Endothelial cell of umbilical vein (primary cell): ENCODE results near the gene KLF15. TPM values are rescaled to one million over a fixed set of nuclear protein-coding genes. Genes with fewer than 3 reads are reported as not detected.

ENCODE experiments used
- BruUV-seq: library from RNA; stranded (reverse); fragments of 400-500 nt; replicated peaks from 2 replicates; lab custom pipeline; 2021; lab: Mats Ljungman, UMichigan
- CTCF ChIA-PET: fragments of 300-600, 350-600 bp; sonication (Branson Sonifier 250); formaldehyde crosslinking; loops from one replicate; lab custom pipeline; 2021; ENCODE audit warnings: antibody characterized with exemption, inconsistent platforms; lab: Charles Lee
- POLR2A ChIA-PET: fragments of 300-600, 350-600 bp; sonication (Branson Sonifier 250); formaldehyde crosslinking; loops from one replicate; lab custom pipeline; 2021; ENCODE audit warnings: antibody characterized with exemption, inconsistent platforms; lab: Charles Lee
- DNase-seq: peaks from one replicate; pipeline ENCODE4 v3.0.0-alpha.2; 2011; ENCODE audit warnings: low read depth, low spot score
- FAIRE-seq: peaks from 2 replicates; lab custom pipeline; 2011; peaks lifted over from hg19 to GRCh38; lab: Jason Lieb, UNC
- H2AFZ ChIP-seq: 2 replicates; pipeline ENCODE4 v1.6.0; 2012; ENCODE audit warnings: low read depth, low read length, control low read depth, inconsistent platforms
- H3K27ac ChIP-seq: 2 replicates; pipeline ENCODE4 v1.5.1; 2011; ENCODE audit warnings: low read depth, mild to moderate bottlenecking, control low read depth, low read length, moderate library complexity; ENCODE audit not compliant: insufficient read depth
- H3K27me3 ChIP-seq, 2 experiments: 2 replicates each; pipeline versions ENCODE4 v1.6.0 to v1.6.1; 2011; ENCODE audit warnings: low read length in 2 of 2, mixed read lengths in 1 of 2; ENCODE audit not compliant: control insufficient read depth in 2 of 2, insufficient read depth in 2 of 2
- H3K36me3 ChIP-seq, 2 experiments: 2 replicates in 1 of 2; 3 replicates in 1 of 2; pipeline ENCODE4 v1.5.1; 2011; ENCODE audit warnings: low read length in 2 of 2, mild to moderate bottlenecking in 1 of 2, moderate library complexity in 1 of 2; ENCODE audit not compliant: control insufficient read depth in 2 of 2, insufficient read depth in 2 of 2; ENCODE audit errors: extremely low read depth in 1 of 2
- H3K4me1 ChIP-seq: 3 replicates; pipeline ENCODE4 v1.5.1; 2011; ENCODE audit warnings: mild to moderate bottlenecking, low read length; ENCODE audit not compliant: control insufficient read depth, insufficient read depth; ENCODE audit errors: extremely low read depth
- H3K4me2 ChIP-seq: 2 replicates; pipeline ENCODE4 v1.6.1; 2011; ENCODE audit warnings: low read length, control low read depth, mixed read lengths; ENCODE audit not compliant: insufficient read depth
- H3K4me3 ChIP-seq, 3 experiments: fragments of 200-600 bp in 1 of 3; sonication (generic), shearing (Covaris generic) in 1 of 3; replicated peaks in 1 of 3; 2 replicates each; pipeline ENCODE4 v1.5.1; 2011 to 2016; ENCODE audit warnings: control low read depth in 3 of 3, low read length in 3 of 3, mild to moderate bottlenecking in 2 of 3, inconsistent platforms in 1 of 3, low read depth in 1 of 3, moderate library complexity in 1 of 3; ENCODE audit not compliant: insufficient read depth in 1 of 3
- H3K79me2 ChIP-seq: 2 replicates; pipeline ENCODE4 v1.6.0; 2012; ENCODE audit warnings: low read length, inconsistent platforms; ENCODE audit not compliant: control insufficient read depth, insufficient read depth
- H3K9ac ChIP-seq: replicated peaks from 2 replicates; pipeline ENCODE3; 2011; ENCODE audit warnings: low read length, control low read depth; ENCODE audit not compliant: insufficient read depth; ENCODE audit errors: extremely low read depth
- H3K9me1 ChIP-seq: replicated peaks from 3 replicates; pipeline ENCODE4 v1.6.0; 2011; ENCODE audit warnings: mild to moderate bottlenecking, low read length; ENCODE audit not compliant: control insufficient read depth, insufficient read depth; ENCODE audit errors: extremely low read depth
- H3K9me3 ChIP-seq: replicated peaks from 2 replicates; pipeline ENCODE4 v1.5.1; 2012; ENCODE audit warnings: low read length, inconsistent platforms; ENCODE audit not compliant: control insufficient read depth, insufficient read depth
- H4K20me1 ChIP-seq: replicated peaks from 2 replicates; pipeline ENCODE3; 2011; ENCODE audit warnings: mild to moderate bottlenecking, low read length; ENCODE audit not compliant: control insufficient read depth, insufficient read depth; ENCODE audit errors: extremely low read depth
- FOS ChIP-seq: IDR thresholded peaks from 2 replicates; pipeline ENCODE4 v1.6.1; 2011; ENCODE audit warnings: mild to moderate bottlenecking, low read length, moderate library complexity, borderline replicate concordance; ENCODE audit not compliant: insufficient read depth
- GATA2 ChIP-seq: IDR thresholded peaks from 2 replicates; pipeline ENCODE4 v1.7.0; 2011; ENCODE audit warnings: low read depth, mild to moderate bottlenecking, moderate library complexity, mixed read lengths, low read length; ENCODE audit not compliant: insufficient read length, insufficient read depth
- MYC ChIP-seq: IDR thresholded peaks from one replicate; pipeline ENCODE4 v1.6.1; 2011; ENCODE audit warnings: mild to moderate bottlenecking, low read depth, low read length
- POLR2A ChIP-seq: IDR thresholded peaks from 2 replicates; pipeline ENCODE4 v1.6.1; 2012; ENCODE audit warnings: low read depth, mild to moderate bottlenecking, control low read depth, low read length
- POLR2AphosphoS5 ChIP-seq: IDR thresholded peaks from 2 replicates; pipeline ENCODE4 v1.6.1; 2012; ENCODE audit warnings: low read depth, mild to moderate bottlenecking, control low read depth, low read length, moderate library complexity; ENCODE audit not compliant: insufficient read depth
- dilution Hi-C: fragments of 300-500 bp; cut with MboI; formaldehyde crosslinking; loops from one replicate; pipeline ENCODE4 v1.15.0; 2019; ENCODE audit warnings: low sequenced_read_pairs; ENCODE audit not compliant: extremely low pct_ligation_motif_present
- intact Hi-C: fragments of 100-400 bp; cut with micrococcal nuclease; formaldehyde crosslinking; loops from one replicate; pipeline ENCODE4 v1.10.0; 2022
- polyA plus RNA-seq, 4 experiments: library from polyadenylated mRNA; depleted of rRNA in 3 of 4; stranded (reverse) in 3 of 4; unstranded in 1 of 4; fragments of >200 nt; gene quantifications; 2 replicates each; pipeline versions ENCODE4 v1.2.1 to v1.2.3, GENCODE V29; 2011 to 2012; ENCODE audit warnings: missing spikeins in 1 of 4
- total RNA-seq: library from RNA; stranded (reverse); gene quantifications from 2 replicates; pipeline ENCODE4 v1.2.3, GENCODE V29; 2021
- TF ChIP-seq, protein P1 (sequence below), 2 donors: IDR thresholded peaks; 1 replicate in 1 of 2; 2 replicates in 1 of 2; pipeline ENCODE4 v1.5.1; 2011; ENCODE audit warnings: low read length in 2 of 2, mild to moderate bottlenecking in 2 of 2, moderate library complexity in 2 of 2, control low read depth in 1 of 2, inconsistent platforms in 1 of 2, low read depth in 1 of 2; ENCODE audit not compliant: insufficient read depth in 1 of 2; ENCODE audit errors: extremely low read depth in 1 of 2

KLF15 gene
- total and polyA plus RNA-seq, 2 donors (not counting 3 experiments of a cell fraction or from before 2014, with no cell fraction given) = 2.2 to 3.0 TPM

GRCh38 chr3:126373146-126373613 lies 16.0 kb upstream of the KLF15 start:
- no peak overlapping the region for H3K27ac ChIP-seq
- BruUV-seq = no TSS peak
- TF ChIP-seq MYC (no peak), GATA2 (no peak), POLR2AphosphoS5 (no peak)
- TF ChIP-seq, protein P1, sequence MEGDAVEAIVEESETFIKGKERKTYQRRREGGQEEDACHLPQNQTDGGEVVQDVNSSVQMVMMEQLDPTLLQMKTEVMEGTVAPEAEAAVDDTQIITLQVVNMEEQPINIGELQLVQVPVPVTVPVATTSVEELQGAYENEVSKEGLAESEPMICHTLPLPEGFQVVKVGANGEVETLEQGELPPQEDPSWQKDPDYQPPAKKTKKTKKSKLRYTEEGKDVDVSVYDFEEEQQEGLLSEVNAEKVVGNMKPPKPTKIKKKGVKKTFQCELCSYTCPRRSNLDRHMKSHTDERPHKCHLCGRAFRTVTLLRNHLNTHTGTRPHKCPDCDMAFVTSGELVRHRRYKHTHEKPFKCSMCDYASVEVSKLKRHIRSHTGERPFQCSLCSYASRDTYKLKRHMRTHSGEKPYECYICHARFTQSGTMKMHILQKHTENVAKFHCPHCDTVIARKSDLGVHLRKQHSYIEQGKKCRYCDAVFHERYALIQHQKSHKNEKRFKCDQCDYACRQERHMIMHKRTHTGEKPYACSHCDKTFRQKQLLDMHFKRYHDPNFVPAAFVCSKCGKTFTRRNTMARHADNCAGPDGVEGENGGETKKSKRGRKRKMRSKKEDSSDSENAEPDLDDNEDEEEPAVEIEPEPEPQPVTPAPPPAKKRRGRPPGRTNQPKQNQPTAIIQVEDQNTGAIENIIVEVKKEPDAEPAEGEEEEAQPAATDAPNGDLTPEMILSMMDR (IDR thresholded peaks at IDR 0.05; ENCODE audit: extremely low read depth in 1 of 2, insufficient read depth in 1 of 2, low read depth in 1 of 2, low read length in 2 of 2) = no peak
- no peak for DNase-seq
- H3K4me1 ChIP-seq = no peaks in the 10 kb centered on the region
- no peak overlapping the region for H3K4me2 ChIP-seq
- no peaks in the 10 kb centered on the region for H3K9me1 ChIP-seq
- FAIRE-seq = no peak
- dilution Hi-C loops = no loop called here
- no peaks in the 10 kb centered on the region for H3K79me2 ChIP-seq
- POLR2A ChIA-PET = no interaction called here
- H3K9ac ChIP-seq = no peak overlapping the region
- no peaks in the 10 kb centered on the region for H3K27me3 ChIP-seq
- H2AFZ ChIP-seq = no peak overlapping the region
- CTCF ChIA-PET = no interaction called here
- no peaks in the 10 kb centered on the region for H4K20me1 ChIP-seq
- no peaks in the 10 kb centered on the region for H3K9me3 ChIP-seq
- no peaks in the 10 kb centered on the region for H3K36me3 ChIP-seq
- intact Hi-C loops = no loop called here
- H3K4me3 ChIP-seq = no peak overlapping the region

- no peaks in the 10 kb centered on the region for H3K79me2 ChIP-seq
- no TSS peak for BruUV-seq
- FAIRE-seq (no peak), DNase-seq (no peak)
- H3K4me2 ChIP-seq = no peak overlapping the region
- TF ChIP-seq FOS (no peak), MYC (no peak), POLR2A (no peak), POLR2AphosphoS5 (no peak)
- TF ChIP-seq, protein P1 (IDR thresholded peaks at IDR 0.05; ENCODE audit: extremely low read depth in 1 of 2, insufficient read depth in 1 of 2, low read depth in 1 of 2, low read length in 2 of 2) = no peak
- dilution Hi-C loops (no loop called here), intact Hi-C loops (no loop called here)
- H3K4me3 ChIP-seq = no peak overlapping the region
- H3K9me3 ChIP-seq = no peaks in the 10 kb centered on the region
- no peaks in the 10 kb centered on the region for H3K9me1 ChIP-seq
- ChIA-PET POLR2A (no interaction called here), CTCF (no interaction called here)
- no peaks in the 10 kb centered on the region for H3K36me3 ChIP-seq
- H4K20me1 ChIP-seq = no peaks in the 10 kb centered on the region
- H2AFZ ChIP-seq = no peak overlapping the region
- H3K27me3 ChIP-seq = no peaks in the 10 kb centered on the region
- no peaks in the 10 kb centered on the region for H3K4me1 ChIP-seq
- no peak overlapping the region for H3K9ac ChIP-seq
- H3K27ac ChIP-seq = no peak overlapping the region
Observed at GRCh38 chr3:126372413-126373145, 15.4 kb upstream of the KLF15 start.
